ENCODE results near the gene RPL31.

RPL31 gene

DNA sequence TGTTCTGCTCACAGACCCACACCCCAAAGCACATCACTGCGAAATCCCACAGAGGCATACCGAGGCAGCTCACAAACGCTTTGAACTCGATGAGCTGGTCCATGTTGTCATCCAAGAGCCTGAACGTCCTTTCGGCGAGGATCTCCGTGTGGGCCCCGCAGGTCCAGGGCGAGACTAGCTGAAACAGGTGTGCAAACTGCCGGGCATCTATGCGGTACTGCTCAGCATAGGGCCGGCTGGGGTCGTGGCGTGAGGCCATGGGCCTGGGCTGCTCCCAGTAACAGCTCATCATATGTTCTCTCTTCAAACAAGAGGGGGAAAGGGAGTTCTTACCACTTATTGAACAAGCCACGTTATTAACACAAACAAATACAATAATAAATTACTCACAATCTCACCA, 20.1 kb downstream of the RPL31 start:
- Histone ChIP-seq H3K36me3 (replicated peaks; ENCODE audit: insufficient read depth, low read length) (0 out of 2 replicates have a peak, but pooled peaks cover 4% of the 10 kb centered on the region), H3K4me3 (ENCODE audit: low read length) (no peak overlapping the region), H3K4me2 (ENCODE audit: low read depth, low read length) (no peak overlapping the region), H3F3A (ENCODE audit: insufficient read depth, low read length) (no peaks in the 10 kb centered on the region), H3K27ac (ENCODE audit: low read length) (no peak overlapping the region), H3K9ac (ENCODE audit: low read length) (no peak overlapping the region), H3K9me2 (replicated peaks; ENCODE audit: insufficient read depth, low read length) (no peaks in the 10 kb centered on the region), H3K9me3 (replicated peaks; ENCODE audit: insufficient read depth, low read length) (no peaks in the 10 kb centered on the region), H2AFZ (ENCODE audit: low read length) (no peak overlapping the region), H3K4me1 (ENCODE audit: low read length) (no peaks in the 10 kb centered on the region), H4K20me1 (ENCODE audit: insufficient read depth, low read length) (no peaks in the 10 kb centered on the region), H3K27me3 (replicated peaks; ENCODE audit: insufficient read depth, low read length) (no peaks in the 10 kb centered on the region), H3K79me2 (ENCODE audit: low read length) (no peaks in the 10 kb centered on the region)
- no peak for TF ChIP-seq EZH2phosphoT487 (IDR thresholded peaks at IDR 0.05; ENCODE audit: low read length)
- TF ChIP-seq EZH2 (optimal IDR thresholded peaks at IDR 0.05; ENCODE audit: low read depth, low read length): no peak
- TF ChIP-seq, protein P1, sequence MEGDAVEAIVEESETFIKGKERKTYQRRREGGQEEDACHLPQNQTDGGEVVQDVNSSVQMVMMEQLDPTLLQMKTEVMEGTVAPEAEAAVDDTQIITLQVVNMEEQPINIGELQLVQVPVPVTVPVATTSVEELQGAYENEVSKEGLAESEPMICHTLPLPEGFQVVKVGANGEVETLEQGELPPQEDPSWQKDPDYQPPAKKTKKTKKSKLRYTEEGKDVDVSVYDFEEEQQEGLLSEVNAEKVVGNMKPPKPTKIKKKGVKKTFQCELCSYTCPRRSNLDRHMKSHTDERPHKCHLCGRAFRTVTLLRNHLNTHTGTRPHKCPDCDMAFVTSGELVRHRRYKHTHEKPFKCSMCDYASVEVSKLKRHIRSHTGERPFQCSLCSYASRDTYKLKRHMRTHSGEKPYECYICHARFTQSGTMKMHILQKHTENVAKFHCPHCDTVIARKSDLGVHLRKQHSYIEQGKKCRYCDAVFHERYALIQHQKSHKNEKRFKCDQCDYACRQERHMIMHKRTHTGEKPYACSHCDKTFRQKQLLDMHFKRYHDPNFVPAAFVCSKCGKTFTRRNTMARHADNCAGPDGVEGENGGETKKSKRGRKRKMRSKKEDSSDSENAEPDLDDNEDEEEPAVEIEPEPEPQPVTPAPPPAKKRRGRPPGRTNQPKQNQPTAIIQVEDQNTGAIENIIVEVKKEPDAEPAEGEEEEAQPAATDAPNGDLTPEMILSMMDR (IDR thresholded peaks at IDR 0.05; ENCODE audit: low read length): no peak
- no peak for DNase-seq

DNA sequence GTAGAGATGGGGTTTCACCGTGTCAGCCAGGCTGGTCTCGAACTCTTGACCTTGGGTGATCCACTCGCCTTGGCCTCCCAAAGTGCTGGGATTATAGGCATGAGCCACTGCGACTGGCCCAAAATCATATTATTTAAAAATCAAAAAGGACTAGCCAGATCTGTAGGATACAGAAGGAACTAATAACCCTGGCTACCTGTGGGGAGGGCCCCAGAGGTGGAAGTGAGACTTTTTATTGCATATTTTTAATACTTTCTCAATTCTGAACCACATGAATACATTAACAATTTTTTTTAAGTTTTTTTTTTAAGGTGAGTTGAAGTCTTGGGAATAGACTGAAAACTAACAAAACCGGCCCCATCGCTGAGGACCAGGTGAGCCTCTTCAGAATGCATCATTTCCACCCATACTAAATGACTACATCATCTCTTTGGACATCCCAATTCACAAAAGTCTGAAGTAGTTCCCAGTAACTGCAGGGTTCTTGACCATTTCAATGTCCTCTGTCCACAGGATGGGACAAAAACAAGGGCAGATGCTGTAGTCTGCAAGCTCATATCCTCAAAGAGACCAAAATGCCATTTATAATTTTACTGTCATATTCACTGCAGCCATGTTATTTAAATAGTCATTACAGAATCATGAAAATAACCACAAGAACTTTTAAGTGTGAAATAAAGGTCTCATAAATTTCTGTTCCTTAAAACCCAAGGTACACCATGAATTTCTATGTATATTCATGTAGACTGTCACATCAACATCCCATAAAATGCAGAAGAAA, 21.4 kb downstream of the RPL31 start:
- Histone ChIP-seq H3K36me3 (replicated peaks; ENCODE audit: insufficient read depth, low read length) (0 out of 2 replicates have a peak, but pooled peaks cover 4% of the 10 kb centered on the region), H3K79me2 (ENCODE audit: low read length) (no peaks in the 10 kb centered on the region), H3K9me2 (replicated peaks; ENCODE audit: insufficient read depth, low read length) (no peaks in the 10 kb centered on the region), H4K20me1 (ENCODE audit: insufficient read depth, low read length) (no peaks in the 10 kb centered on the region), H3K27me3 (replicated peaks; ENCODE audit: insufficient read depth, low read length) (no peaks in the 10 kb centered on the region), H2AFZ (ENCODE audit: low read length) (no peak overlapping the region), H3K4me1 (ENCODE audit: low read length) (no peaks in the 10 kb centered on the region), H3K9ac (ENCODE audit: low read length) (no peak overlapping the region), H3K4me2 (ENCODE audit: low read depth, low read length) (no peak overlapping the region), H3K27ac (ENCODE audit: low read length) (no peak overlapping the region), H3F3A (ENCODE audit: insufficient read depth, low read length) (no peaks in the 10 kb centered on the region), H3K4me3 (ENCODE audit: low read length) (no peak overlapping the region), H3K9me3 (replicated peaks; ENCODE audit: insufficient read depth, low read length) (no peaks in the 10 kb centered on the region)
- DNase-seq: no peak
- no peak for TF ChIP-seq EZH2phosphoT487 (IDR thresholded peaks at IDR 0.05; ENCODE audit: low read length)
- TF ChIP-seq, protein P1 (IDR thresholded peaks at IDR 0.05; ENCODE audit: low read length): no peak
- no peak for TF ChIP-seq EZH2 (optimal IDR thresholded peaks at IDR 0.05; ENCODE audit: low read depth, low read length)

DNA sequence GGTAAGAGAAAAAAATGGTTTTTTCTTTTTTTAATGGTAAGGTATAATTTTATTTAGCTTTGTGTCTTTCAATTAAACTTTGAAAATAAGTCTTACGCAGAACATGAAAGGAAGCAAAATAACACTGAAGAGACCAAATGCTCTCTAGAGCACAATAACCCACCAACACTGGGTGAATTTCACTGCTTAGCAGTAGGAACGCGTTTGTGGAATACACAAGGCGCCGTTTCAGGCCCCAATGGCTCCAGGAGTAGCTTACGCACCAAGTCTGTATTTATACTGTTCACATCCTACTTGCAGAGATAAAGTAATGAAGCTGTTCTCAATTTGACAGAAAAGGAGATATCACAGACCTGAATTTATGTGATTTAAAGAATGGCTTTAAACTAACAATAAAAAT, 23.5 kb downstream of the RPL31 start:
- no peaks in the 10 kb centered on the region for H3K9me2 ChIP-seq (replicated peaks; ENCODE audit: insufficient read depth, low read length)
- no peaks in the 10 kb centered on the region for H3K36me3 ChIP-seq (replicated peaks; ENCODE audit: insufficient read depth, low read length)
- no peak overlapping the region for H2AFZ ChIP-seq (ENCODE audit: low read length)
- no peaks in the 10 kb centered on the region for H3K27me3 ChIP-seq (replicated peaks; ENCODE audit: insufficient read depth, low read length)
- H3F3A ChIP-seq (ENCODE audit: insufficient read depth, low read length): no peaks in the 10 kb centered on the region
- no peak overlapping the region for H3K27ac ChIP-seq (ENCODE audit: low read length)
- H4K20me1 ChIP-seq (ENCODE audit: insufficient read depth, low read length): no peaks in the 10 kb centered on the region
- no peak overlapping the region for H3K9ac ChIP-seq (ENCODE audit: low read length)
- no peaks in the 10 kb centered on the region for H3K4me1 ChIP-seq (ENCODE audit: low read length)
- no peak for DNase-seq
- no peak overlapping the region for H3K4me2 ChIP-seq (ENCODE audit: low read depth, low read length)
- TF ChIP-seq EZH2 (optimal IDR thresholded peaks at IDR 0.05; ENCODE audit: low read depth, low read length) (no peak), EZH2phosphoT487 (IDR thresholded peaks at IDR 0.05; ENCODE audit: low read length) (no peak)
- TF ChIP-seq, protein P1 (IDR thresholded peaks at IDR 0.05; ENCODE audit: low read length): no peak
- H3K79me2 ChIP-seq (ENCODE audit: low read length): no peaks in the 10 kb centered on the region
- no peak overlapping the region for H3K4me3 ChIP-seq (ENCODE audit: low read length)
- H3K9me3 ChIP-seq (replicated peaks; ENCODE audit: insufficient read depth, low read length): no peaks in the 10 kb centered on the region

Data from MM.1S (cell line).